Endothelial cell of umbilical vein (primary cell): ENCODE data around the gene C11orf68. TPM values are rescaled to one million over a fixed set of nuclear protein-coding genes. Genes with fewer than 3 reads are reported as not detected.
A peak's percentile ranks its signal among the peaks of the same experiment; 100 is the strongest.

ENCODE experiments used
- BruUV-seq: library from RNA; stranded (reverse); fragments of 400-500 nt; replicated peaks from 2 replicates; lab custom pipeline; 2021; lab: Mats Ljungman, UMichigan
- CTCF ChIA-PET: fragments of 300-600, 350-600 bp; sonication (Branson Sonifier 250); formaldehyde crosslinking; loops from one replicate; lab custom pipeline; 2021; ENCODE audit warnings: antibody characterized with exemption, inconsistent platforms; lab: Charles Lee
- POLR2A ChIA-PET: fragments of 300-600, 350-600 bp; sonication (Branson Sonifier 250); formaldehyde crosslinking; loops from one replicate; lab custom pipeline; 2021; ENCODE audit warnings: antibody characterized with exemption, inconsistent platforms; lab: Charles Lee
- DNase-seq: peaks from one replicate; pipeline ENCODE4 v3.0.0-alpha.2; 2011; ENCODE audit warnings: low read depth, low spot score
- FAIRE-seq: peaks from 2 replicates; lab custom pipeline; 2011; peaks lifted over from hg19 to GRCh38; lab: Jason Lieb, UNC
- H2AFZ ChIP-seq: 2 replicates; pipeline ENCODE4 v1.6.0; 2012; ENCODE audit warnings: low read depth, low read length, control low read depth, inconsistent platforms
- H3K27ac ChIP-seq: 2 replicates; pipeline ENCODE4 v1.5.1; 2011; ENCODE audit warnings: low read depth, mild to moderate bottlenecking, control low read depth, low read length, moderate library complexity; ENCODE audit not compliant: insufficient read depth
- H3K27me3 ChIP-seq, 2 experiments: 2 replicates each; pipeline versions ENCODE4 v1.6.0 to v1.6.1; 2011; ENCODE audit warnings: low read length in 2 of 2, mixed read lengths in 1 of 2; ENCODE audit not compliant: control insufficient read depth in 2 of 2, insufficient read depth in 2 of 2
- H3K36me3 ChIP-seq, 2 experiments: 2 replicates in 1 of 2; 3 replicates in 1 of 2; pipeline ENCODE4 v1.5.1; 2011; ENCODE audit warnings: low read length in 2 of 2, mild to moderate bottlenecking in 1 of 2, moderate library complexity in 1 of 2; ENCODE audit not compliant: control insufficient read depth in 2 of 2, insufficient read depth in 2 of 2; ENCODE audit errors: extremely low read depth in 1 of 2
- H3K4me1 ChIP-seq: 3 replicates; pipeline ENCODE4 v1.5.1; 2011; ENCODE audit warnings: mild to moderate bottlenecking, low read length; ENCODE audit not compliant: control insufficient read depth, insufficient read depth; ENCODE audit errors: extremely low read depth
- H3K4me2 ChIP-seq: 2 replicates; pipeline ENCODE4 v1.6.1; 2011; ENCODE audit warnings: low read length, control low read depth, mixed read lengths; ENCODE audit not compliant: insufficient read depth
- H3K4me3 ChIP-seq, 3 experiments: fragments of 200-600 bp in 1 of 3; sonication (generic), shearing (Covaris generic) in 1 of 3; replicated peaks in 1 of 3; 2 replicates each; pipeline ENCODE4 v1.5.1; 2011 to 2016; ENCODE audit warnings: control low read depth in 3 of 3, low read length in 3 of 3, mild to moderate bottlenecking in 2 of 3, inconsistent platforms in 1 of 3, low read depth in 1 of 3, moderate library complexity in 1 of 3; ENCODE audit not compliant: insufficient read depth in 1 of 3
- H3K79me2 ChIP-seq: 2 replicates; pipeline ENCODE4 v1.6.0; 2012; ENCODE audit warnings: low read length, inconsistent platforms; ENCODE audit not compliant: control insufficient read depth, insufficient read depth
- H3K9ac ChIP-seq: replicated peaks from 2 replicates; pipeline ENCODE3; 2011; ENCODE audit warnings: low read length, control low read depth; ENCODE audit not compliant: insufficient read depth; ENCODE audit errors: extremely low read depth
- H3K9me1 ChIP-seq: replicated peaks from 3 replicates; pipeline ENCODE4 v1.6.0; 2011; ENCODE audit warnings: mild to moderate bottlenecking, low read length; ENCODE audit not compliant: control insufficient read depth, insufficient read depth; ENCODE audit errors: extremely low read depth
- H3K9me3 ChIP-seq: replicated peaks from 2 replicates; pipeline ENCODE4 v1.5.1; 2012; ENCODE audit warnings: low read length, inconsistent platforms; ENCODE audit not compliant: control insufficient read depth, insufficient read depth
- H4K20me1 ChIP-seq: replicated peaks from 2 replicates; pipeline ENCODE3; 2011; ENCODE audit warnings: mild to moderate bottlenecking, low read length; ENCODE audit not compliant: control insufficient read depth, insufficient read depth; ENCODE audit errors: extremely low read depth
- EZH2 ChIP-seq: IDR thresholded peaks from 2 replicates; pipeline ENCODE4 v1.6.1; 2012; ENCODE audit warnings: borderline replicate concordance, low read depth, mild to moderate bottlenecking, moderate library complexity, low read length, inconsistent platforms; ENCODE audit not compliant: severe bottlenecking
- FOS ChIP-seq: IDR thresholded peaks from 2 replicates; pipeline ENCODE4 v1.6.1; 2011; ENCODE audit warnings: mild to moderate bottlenecking, low read length, moderate library complexity, borderline replicate concordance; ENCODE audit not compliant: insufficient read depth
- MYC ChIP-seq: IDR thresholded peaks from one replicate; pipeline ENCODE4 v1.6.1; 2011; ENCODE audit warnings: mild to moderate bottlenecking, low read depth, low read length
- POLR2A ChIP-seq: IDR thresholded peaks from 2 replicates; pipeline ENCODE4 v1.6.1; 2012; ENCODE audit warnings: low read depth, mild to moderate bottlenecking, control low read depth, low read length
- POLR2AphosphoS5 ChIP-seq: IDR thresholded peaks from 2 replicates; pipeline ENCODE4 v1.6.1; 2012; ENCODE audit warnings: low read depth, mild to moderate bottlenecking, control low read depth, low read length, moderate library complexity; ENCODE audit not compliant: insufficient read depth
- dilution Hi-C: fragments of 300-500 bp; cut with MboI; formaldehyde crosslinking; loops from one replicate; pipeline ENCODE4 v1.15.0; 2019; ENCODE audit warnings: low sequenced_read_pairs; ENCODE audit not compliant: extremely low pct_ligation_motif_present
- intact Hi-C: fragments of 100-400 bp; cut with micrococcal nuclease; formaldehyde crosslinking; loops from one replicate; pipeline ENCODE4 v1.10.0; 2022
- polyA plus RNA-seq, 4 experiments: library from polyadenylated mRNA; depleted of rRNA in 3 of 4; stranded (reverse) in 3 of 4; unstranded in 1 of 4; fragments of >200 nt; gene quantifications; 2 replicates each; pipeline versions ENCODE4 v1.2.1 to v1.2.3, GENCODE V29; 2011 to 2012; ENCODE audit warnings: missing spikeins in 1 of 4
- total RNA-seq: library from RNA; stranded (reverse); gene quantifications from 2 replicates; pipeline ENCODE4 v1.2.3, GENCODE V29; 2021
- TF ChIP-seq, protein P1 (sequence below), 2 donors: IDR thresholded peaks; 1 replicate in 1 of 2; 2 replicates in 1 of 2; pipeline ENCODE4 v1.5.1; 2011; ENCODE audit warnings: low read length in 2 of 2, mild to moderate bottlenecking in 2 of 2, moderate library complexity in 2 of 2, control low read depth in 1 of 2, inconsistent platforms in 1 of 2, low read depth in 1 of 2; ENCODE audit not compliant: insufficient read depth in 1 of 2; ENCODE audit errors: extremely low read depth in 1 of 2
- TF ChIP-seq, protein P2 (sequence below): IDR thresholded peaks from 2 replicates; pipeline ENCODE4 v1.6.1; 2011; ENCODE audit not compliant: insufficient read depth, insufficient read length

Gene C11orf68
- total and polyA plus RNA-seq, 2 donors (not counting 3 experiments of a cell fraction or from before 2014, with no cell fraction given) = 35.6 to 66.5 TPM

DNA sequence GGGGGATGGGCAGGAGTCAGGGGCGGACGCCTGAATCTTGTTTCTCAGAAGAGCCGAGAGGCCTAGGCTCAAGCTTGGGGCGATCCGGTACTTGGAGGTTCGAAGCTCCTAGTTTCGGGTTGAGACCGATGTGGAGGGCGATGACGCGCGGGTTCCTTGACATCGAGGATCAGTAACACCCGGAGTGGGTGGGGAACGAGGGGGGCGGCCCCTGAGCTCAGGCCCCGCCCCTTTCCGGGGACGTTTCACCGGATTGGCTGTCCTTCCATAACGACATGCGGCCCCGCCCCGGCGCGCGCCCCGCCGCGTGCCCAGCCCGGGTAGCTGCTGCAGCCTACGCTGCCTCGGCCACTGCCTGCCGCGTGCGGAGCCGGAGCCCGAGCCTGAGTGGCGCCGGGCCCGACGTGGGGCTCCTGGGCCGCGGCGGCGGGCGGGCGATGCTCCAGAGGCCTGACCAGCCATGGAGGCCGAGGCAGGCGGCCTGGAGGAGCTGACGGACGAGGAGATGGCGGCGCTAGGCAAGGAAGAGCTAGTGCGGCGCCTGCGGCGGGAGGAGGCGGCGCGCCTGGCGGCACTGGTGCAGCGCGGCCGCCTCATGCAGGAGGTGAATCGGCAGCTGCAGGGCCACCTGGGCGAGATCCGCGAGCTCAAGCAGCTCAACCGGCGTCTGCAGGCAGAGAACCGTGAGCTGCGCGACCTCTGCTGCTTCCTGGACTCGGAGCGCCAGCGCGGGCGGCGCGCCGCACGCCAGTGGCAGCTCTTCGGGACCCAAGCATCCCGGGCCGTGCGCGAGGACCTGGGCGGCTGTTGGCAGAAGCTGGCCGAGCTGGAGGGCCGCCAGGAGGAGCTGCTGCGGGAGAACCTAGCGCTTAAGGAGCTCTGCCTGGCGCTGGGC lies 28.3 kb downstream of the C11orf68 start, which contains the start of gene CCDC85B:
TSS of gene CCDC85B (plus strand) at position 350 of the 895 bp plus-strand sequence. CDS start at position 461, 111 bp downstream.
- dilution Hi-C loops (no loop called here), intact Hi-C loops (loop anchor here (1.0 kb wide), 2 partner anchors 9 to 71 kb away; partner anchors contain the start of gene SART1)
- peak; percentile 81 for FAIRE-seq

More for the DNA sequence above, 28.3 kb downstream of the C11orf68 start, which contains the start of gene CCDC85B:
- no TSS peak for BruUV-seq
- Histone ChIP-seq H3K9me1 (no peaks in the 10 kb centered on the region), H3K4me1 (peaks cover 60% of the 10 kb centered on the region), H3K4me3 (peak within 1 kb of the TSS; percentile 56 to 92 (median 78)), H3K36me3 (peaks cover 4 to 6% of the 10 kb centered on the region in 2 experiments), H2AFZ (no peak within 1 kb of the TSS), H3K9ac (peak within 1 kb of the TSS; percentile 98), H3K27ac (peak within 1 kb of the TSS; percentile 99), H3K9me3 (no peaks in the 10 kb centered on the region), H3K79me2 (peaks cover 56% of the 10 kb centered on the region), H4K20me1 (no peaks in the 10 kb centered on the region), H3K27me3 (no peaks in the 10 kb centered on the region), H3K4me2 (peak within 1 kb of the TSS; percentile 88)
- POLR2A ChIA-PET = interaction anchor here (0.5 to 6.7 kb wide), 11 partner anchors 10 to 1051 kb away, joined by 3 to 67 read pairs (median 4); partner anchors contain the start of genes BANF1, C11orf68, CFL1 and EIF1AD
- peak; percentile 38 for TF ChIP-seq MYC
- peak; percentile 99 for TF ChIP-seq POLR2AphosphoS5
- no peak for TF ChIP-seq EZH2
- TF ChIP-seq, protein P1, sequence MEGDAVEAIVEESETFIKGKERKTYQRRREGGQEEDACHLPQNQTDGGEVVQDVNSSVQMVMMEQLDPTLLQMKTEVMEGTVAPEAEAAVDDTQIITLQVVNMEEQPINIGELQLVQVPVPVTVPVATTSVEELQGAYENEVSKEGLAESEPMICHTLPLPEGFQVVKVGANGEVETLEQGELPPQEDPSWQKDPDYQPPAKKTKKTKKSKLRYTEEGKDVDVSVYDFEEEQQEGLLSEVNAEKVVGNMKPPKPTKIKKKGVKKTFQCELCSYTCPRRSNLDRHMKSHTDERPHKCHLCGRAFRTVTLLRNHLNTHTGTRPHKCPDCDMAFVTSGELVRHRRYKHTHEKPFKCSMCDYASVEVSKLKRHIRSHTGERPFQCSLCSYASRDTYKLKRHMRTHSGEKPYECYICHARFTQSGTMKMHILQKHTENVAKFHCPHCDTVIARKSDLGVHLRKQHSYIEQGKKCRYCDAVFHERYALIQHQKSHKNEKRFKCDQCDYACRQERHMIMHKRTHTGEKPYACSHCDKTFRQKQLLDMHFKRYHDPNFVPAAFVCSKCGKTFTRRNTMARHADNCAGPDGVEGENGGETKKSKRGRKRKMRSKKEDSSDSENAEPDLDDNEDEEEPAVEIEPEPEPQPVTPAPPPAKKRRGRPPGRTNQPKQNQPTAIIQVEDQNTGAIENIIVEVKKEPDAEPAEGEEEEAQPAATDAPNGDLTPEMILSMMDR (IDR thresholded peaks at IDR 0.05; ENCODE audit: extremely low read depth in 1 of 2, insufficient read depth in 1 of 2, low read depth in 1 of 2, low read length in 2 of 2) = peak in 1 of 2 donors; percentile 11
- TF ChIP-seq POLR2A = peak; percentile 96
- no peak for TF ChIP-seq FOS
- TF ChIP-seq, protein P2, sequence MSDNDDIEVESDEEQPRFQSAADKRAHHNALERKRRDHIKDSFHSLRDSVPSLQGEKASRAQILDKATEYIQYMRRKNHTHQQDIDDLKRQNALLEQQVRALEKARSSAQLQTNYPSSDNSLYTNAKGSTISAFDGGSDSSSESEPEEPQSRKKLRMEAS = peak; percentile 15
- peak; percentile 96 for DNase-seq
- CTCF ChIA-PET = interaction anchor here (0.7 to 6.7 kb wide), 18 partner anchors 9 to 178 kb away, joined by 3 to 75 read pairs (median 5); partner anchors contain the start of genes AP5B1, C11orf68, CFL1 and FOSL1
